HUES64 (cell line): ENCODE results near the gene SOD1.
"Not testable (repeated sequence)": the region's sequence is repeated elsewhere in the genome, so short reads cannot be mapped to it uniquely, and the experiment has no call there.

Experiments used
- H3K27ac ChIP-seq: 2 replicates; pipeline ENCODE4 v1.7.0; 2013; ENCODE audit warnings: low read depth, low read length, inconsistent platforms
- H3K27me3 ChIP-seq: 2 replicates; pipeline ENCODE4 v1.6.1; 2013; ENCODE audit warnings: mild to moderate bottlenecking, low read length; ENCODE audit not compliant: insufficient read depth
- H3K36me3 ChIP-seq: 2 replicates; pipeline ENCODE4 v1.6.1; 2013; ENCODE audit warnings: mild to moderate bottlenecking, low read length; ENCODE audit not compliant: insufficient read depth
- H3K4me1 ChIP-seq: 2 replicates; pipeline ENCODE4 v1.6.1; 2013; ENCODE audit warnings: mild to moderate bottlenecking, low read length, moderate library complexity; ENCODE audit not compliant: insufficient read depth
- H3K4me3 ChIP-seq: 2 replicates; pipeline ENCODE4 v1.5.1; 2013; ENCODE audit warnings: mild to moderate bottlenecking, low read length, moderate library complexity
- H3K9ac ChIP-seq: 2 replicates; pipeline ENCODE4 v1.6.1; 2013; ENCODE audit warnings: mild to moderate bottlenecking, low read depth, low read length
- H3K9me3 ChIP-seq: 2 replicates; pipeline ENCODE4 v1.6.1; 2013; ENCODE audit warnings: low read depth, low read length; ENCODE audit not compliant: insufficient read depth
- WGBS: fragments of 150-250, 120-280 bp; methylation state at CpG from one replicate; pipeline ENCODE4 v1.1.7; 2013; ENCODE audit warnings: missing lambda C conversion rate; 5-methylcytosine and 5-hydroxymethylcytosine counted together

The SOD1 gene

GRCh38 chr21:31629972-31630711 lies 29.4 kb upstream of the SOD1 start:
- Histone ChIP-seq H3K9me3 (no peaks in the 10 kb centered on the region), H3K4me3 (no peak overlapping the region), H3K27me3 (no peaks in the 10 kb centered on the region), H3K4me1 (no peaks in the 10 kb centered on the region), H3K9ac (no peak overlapping the region), H3K27ac (no peak overlapping the region), H3K36me3 (no peaks in the 10 kb centered on the region)
- WGBS, result 91% methylated on average over 8 of the region's 8 CpGs

GRCh38 chr21:31631881-31632280 lies 27.6 kb upstream of the SOD1 start:
- H3K4me1 ChIP-seq, H3K27ac ChIP-seq, H3K9me3 ChIP-seq, H3K27me3 ChIP-seq, H3K4me3 ChIP-seq, H3K36me3 ChIP-seq, H3K9ac ChIP-seq: not testable (repeated sequence)
- WGBS, result 95% methylated on average over 6 of the region's 6 CpGs

- Histone ChIP-seq H3K4me3 (no peak overlapping the region), H3K9me3 (no peaks in the 10 kb centered on the region), H3K4me1 (no peaks in the 10 kb centered on the region), H3K27me3 (no peaks in the 10 kb centered on the region), H3K27ac (no peak overlapping the region), H3K9ac (no peak overlapping the region), H3K36me3 (no peaks in the 10 kb centered on the region)
- 87% methylated on average over 3 of the region's 3 CpGs for WGBS
Measured at GRCh38 chr21:31634993-31635392, 24.5 kb upstream of the SOD1 start.

- 100% methylated on average over 2 of the region's 2 CpGs for WGBS
- no peaks in the 10 kb centered on the region for H3K27me3 ChIP-seq
Measured at GRCh38 chr21:31636874-31637273, 22.6 kb upstream of the SOD1 start.

DNA sequence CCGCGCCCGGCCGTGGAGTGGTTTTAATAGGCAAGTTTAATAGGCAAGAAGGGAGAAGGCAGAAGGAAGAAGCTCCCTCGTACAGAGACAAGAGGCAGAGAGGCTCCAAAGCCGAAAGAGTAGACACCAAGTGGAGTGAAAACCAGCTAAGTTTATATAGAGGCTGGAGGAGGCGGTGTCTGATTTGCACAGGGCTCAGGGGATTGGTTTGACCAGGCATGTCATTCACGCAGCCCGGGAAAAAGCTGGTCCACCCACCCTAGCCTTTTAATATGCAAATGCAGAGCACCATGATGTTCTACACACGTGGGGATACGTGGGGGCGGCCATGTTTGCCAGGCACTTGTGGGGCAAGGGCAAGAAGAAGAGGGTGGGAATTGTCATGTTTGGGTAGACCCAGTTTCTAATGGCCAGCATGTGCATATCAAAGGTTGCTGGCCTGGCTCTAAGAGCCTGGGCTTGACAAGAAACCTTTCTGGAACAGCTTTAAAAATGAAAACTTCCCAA lies 18.0 kb upstream of the SOD1 start:
- Histone ChIP-seq H3K27ac (no peak overlapping the region), H3K9ac (no peak overlapping the region), H3K9me3 (no peaks in the 10 kb centered on the region), H3K4me1 (no peaks in the 10 kb centered on the region), H3K27me3 (no peaks in the 10 kb centered on the region), H3K36me3 (no peaks in the 10 kb centered on the region), H3K4me3 (no peak overlapping the region)
- WGBS, result 90% methylated on average over 12 of the region's 12 CpGs

More at GRCh38 chr21:31636874-31637273, 22.6 kb upstream of the SOD1 start:
- H3K4me1 ChIP-seq, result no peaks in the 10 kb centered on the region
- no peak overlapping the region for H3K9ac ChIP-seq
- H3K27ac ChIP-seq, result no peak overlapping the region
- no peak overlapping the region for H3K4me3 ChIP-seq
- no peaks in the 10 kb centered on the region for H3K9me3 ChIP-seq
- no peaks in the 10 kb centered on the region for H3K36me3 ChIP-seq

DNA sequence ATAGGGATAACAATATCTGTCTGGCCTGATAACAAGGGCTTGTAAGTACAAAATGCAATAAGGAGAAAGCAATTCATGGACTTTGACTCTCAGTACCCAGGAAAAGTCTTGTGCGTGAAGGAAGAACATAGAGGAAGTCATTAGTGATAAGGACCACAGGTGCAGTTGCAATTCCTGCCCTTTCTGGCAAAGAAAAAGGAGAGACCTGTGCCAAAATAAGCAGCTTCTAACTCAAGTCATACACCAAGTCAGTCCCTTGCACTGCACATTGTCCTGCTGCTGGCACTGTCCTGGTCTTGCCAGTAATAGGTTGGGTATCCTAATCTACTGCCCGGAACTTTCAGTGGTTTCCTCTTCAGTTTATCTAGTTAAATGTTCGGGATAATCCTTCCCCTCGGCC lies 14.8 kb upstream of the SOD1 start:
- no peak overlapping the region for H3K4me3 ChIP-seq
- no peaks in the 10 kb centered on the region for H3K27me3 ChIP-seq
- H3K27ac ChIP-seq, result no peak overlapping the region
- no peaks in the 10 kb centered on the region for H3K4me1 ChIP-seq
- WGBS, result 97% methylated on average over 4 of the region's 4 CpGs
- H3K9ac ChIP-seq, result no peak overlapping the region
- no peaks in the 10 kb centered on the region for H3K36me3 ChIP-seq
- no peaks in the 10 kb centered on the region for H3K9me3 ChIP-seq

DNA sequence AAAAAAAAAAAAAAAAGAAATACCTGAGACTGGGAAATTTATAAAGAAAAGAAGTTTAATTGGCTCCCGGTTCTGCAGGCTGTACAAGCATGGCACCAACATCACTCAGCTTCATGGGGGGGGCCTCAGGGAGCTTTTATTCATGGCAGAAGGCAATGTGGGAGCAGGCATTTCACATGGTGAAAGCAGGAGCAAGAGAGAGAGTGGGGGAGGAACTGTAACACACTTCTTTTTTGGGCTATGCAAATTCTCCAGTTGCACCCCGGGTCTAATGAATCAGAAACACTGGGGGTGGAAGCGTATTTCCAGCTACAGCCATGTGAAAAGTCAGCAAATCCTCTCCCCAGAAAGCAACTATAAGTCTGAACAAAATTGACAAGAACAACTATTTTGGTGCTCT lies 11.8 kb upstream of the SOD1 start:
- no peaks in the 10 kb centered on the region for H3K27me3 ChIP-seq
- H3K36me3 ChIP-seq, result no peaks in the 10 kb centered on the region
- WGBS, result 92% methylated on average over 3 of the region's 3 CpGs
- H3K9me3 ChIP-seq, result no peaks in the 10 kb centered on the region
- no peaks in the 10 kb centered on the region for H3K4me1 ChIP-seq
- no peak overlapping the region for H3K9ac ChIP-seq
- H3K27ac ChIP-seq, result no peak overlapping the region
- no peak overlapping the region for H3K4me3 ChIP-seq

DNA sequence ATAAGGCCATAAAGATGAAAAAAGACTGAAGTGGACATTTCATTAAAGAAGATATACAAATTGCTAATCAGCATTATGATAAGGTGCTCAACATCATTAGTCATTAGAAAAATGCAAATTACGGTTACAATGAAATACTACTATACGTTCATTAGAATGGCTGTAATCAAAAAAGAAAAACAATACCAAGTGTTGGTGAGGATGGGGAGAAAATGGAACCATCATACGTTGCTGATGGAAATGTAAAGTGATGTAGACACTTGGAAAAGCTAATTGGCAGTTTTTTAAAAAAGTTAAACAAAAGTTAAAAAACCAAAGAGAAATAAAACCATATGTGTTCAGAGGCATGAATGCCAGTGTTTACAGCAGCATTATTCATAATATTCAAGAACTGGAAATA lies 8.6 kb upstream of the SOD1 start:
- no peaks in the 10 kb centered on the region for H3K27me3 ChIP-seq
- no peak overlapping the region for H3K9ac ChIP-seq
- no peaks in the 10 kb centered on the region for H3K9me3 ChIP-seq
- H3K36me3 ChIP-seq, result no peaks in the 10 kb centered on the region
- 91% methylated on average over 3 of the region's 3 CpGs for WGBS
- H3K27ac ChIP-seq, result no peak overlapping the region
- H3K4me3 ChIP-seq, result no peak overlapping the region
- no peaks in the 10 kb centered on the region for H3K4me1 ChIP-seq

DNA sequence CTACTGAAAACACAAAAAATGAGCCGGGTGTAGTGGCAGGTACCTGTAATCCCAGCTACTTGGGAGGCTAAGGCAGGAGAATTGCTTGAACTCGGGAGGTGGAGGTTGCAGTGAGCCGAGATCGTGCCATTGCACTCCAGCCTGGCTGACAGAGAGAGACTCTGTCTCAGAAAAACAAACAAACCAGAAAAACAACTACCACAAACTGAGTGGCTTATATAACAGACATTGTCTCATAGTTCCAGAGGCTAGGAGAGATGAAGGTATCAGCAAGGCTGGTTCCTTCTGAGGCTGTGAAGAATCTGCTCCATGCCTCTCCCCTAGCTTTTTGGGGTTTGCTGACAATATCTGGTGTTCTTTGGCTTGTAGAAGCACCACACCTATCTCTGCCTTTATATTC lies 8.0 kb upstream of the SOD1 start:
- 95% methylated on average over 4 of the region's 4 CpGs for WGBS
- H3K27ac ChIP-seq, H3K4me3 ChIP-seq, H3K9me3 ChIP-seq, H3K4me1 ChIP-seq, H3K36me3 ChIP-seq, H3K9ac ChIP-seq, H3K27me3 ChIP-seq: not testable (repeated sequence)

GRCh38 chr21:31654340-31654739 lies 5.2 kb upstream of the SOD1 start:
- Histone ChIP-seq H3K9me3 (no peaks in the 10 kb centered on the region), H3K9ac (no peak overlapping the region), H3K4me3 (no peak overlapping the region), H3K36me3 (no peaks in the 10 kb centered on the region), H3K4me1 (0 out of 2 replicates have a peak, but pooled peaks cover 3% of the 10 kb centered on the region), H3K27me3 (no peaks in the 10 kb centered on the region), H3K27ac (no peak overlapping the region)
- 94% methylated on average over 20 of the region's 20 CpGs for WGBS

GRCh38 chr21:31654821-31655580 lies 4.5 kb upstream of the SOD1 start:
- not testable (repeated sequence) for H3K9me3 ChIP-seq, H3K36me3 ChIP-seq, H3K27ac ChIP-seq, H3K4me1 ChIP-seq, H3K27me3 ChIP-seq, H3K9ac ChIP-seq, H3K4me3 ChIP-seq
- WGBS, result 96% methylated on average over 18 of the region's 21 CpGs
